Stimulated activated CD4-positive, alpha-beta T cell treated with anti-CD3 and anti-CD28 coated beads, Interleukin-2, amount 100 ng/mL, for 24 hours (primary cell): ENCODE results near the gene LARGE1.
A peak's percentile ranks its signal among the peaks of the same experiment; 100 is the strongest.

Source experiments
- DNase-seq, 2 donors: peaks; one replicate each; pipeline ENCODE4 v3.0.0-alpha.2; 2020

LARGE1 gene

DNA sequence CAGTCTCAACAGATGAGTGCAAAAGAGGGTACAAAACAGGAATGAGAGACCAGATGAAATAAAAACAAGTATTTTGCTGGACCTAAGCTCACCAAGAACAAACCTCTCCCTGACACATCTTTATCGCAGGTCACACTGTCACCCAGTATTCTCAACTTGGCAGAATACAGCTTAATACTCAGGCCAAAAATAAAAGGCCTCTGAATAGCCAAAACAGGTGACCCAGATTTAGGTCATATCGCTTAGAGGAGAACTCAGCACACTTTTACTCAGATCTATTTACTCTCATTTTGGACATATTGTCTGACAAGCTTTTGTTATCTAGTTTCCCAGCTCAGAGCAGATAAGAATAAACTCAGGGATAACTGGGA is 645.2 kb downstream of the LARGE1 start:
- DNase-seq: no peak

DNA sequence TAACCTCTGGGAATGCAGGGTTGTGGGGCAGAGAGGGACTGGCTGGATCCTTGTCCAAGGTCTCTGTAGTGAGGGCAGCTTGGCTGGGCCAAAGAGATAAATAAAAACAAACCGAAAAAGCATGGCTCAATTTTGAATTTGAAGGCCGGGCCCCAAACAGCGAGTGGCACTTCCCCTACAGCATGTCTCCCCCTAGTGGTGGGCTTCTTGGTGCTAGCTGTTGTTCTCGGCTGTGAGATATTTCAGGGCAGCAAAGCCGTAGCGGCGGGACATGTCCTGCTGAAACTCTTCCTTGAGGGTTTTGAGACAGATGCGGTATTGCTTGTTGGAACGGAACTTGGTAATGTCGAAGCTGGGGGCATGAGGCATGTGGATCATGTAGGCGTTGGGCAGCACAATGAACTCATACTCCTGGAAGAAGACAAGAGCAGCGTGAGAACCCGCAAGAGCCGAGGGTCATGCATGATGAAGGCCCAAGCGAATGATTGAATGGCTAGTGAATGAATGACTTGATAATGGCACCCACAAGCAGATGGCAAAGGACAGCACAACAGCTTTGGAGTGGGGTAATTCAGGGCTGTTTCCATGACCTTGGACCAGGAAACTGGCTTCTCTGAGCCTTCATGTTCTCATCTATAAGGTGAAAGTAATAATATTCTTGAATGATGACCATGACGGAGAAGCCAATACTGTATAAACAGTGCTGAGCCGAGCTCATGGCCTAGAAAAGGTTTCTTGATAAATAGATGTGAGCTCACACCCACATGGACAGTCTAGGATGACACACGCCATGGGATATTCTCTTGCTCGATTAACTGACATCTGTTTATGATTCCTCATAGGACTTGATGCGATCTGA is 645.8 kb downstream of the LARGE1 start:
- DNase-seq: peak; percentile 19 to 23

DNA sequence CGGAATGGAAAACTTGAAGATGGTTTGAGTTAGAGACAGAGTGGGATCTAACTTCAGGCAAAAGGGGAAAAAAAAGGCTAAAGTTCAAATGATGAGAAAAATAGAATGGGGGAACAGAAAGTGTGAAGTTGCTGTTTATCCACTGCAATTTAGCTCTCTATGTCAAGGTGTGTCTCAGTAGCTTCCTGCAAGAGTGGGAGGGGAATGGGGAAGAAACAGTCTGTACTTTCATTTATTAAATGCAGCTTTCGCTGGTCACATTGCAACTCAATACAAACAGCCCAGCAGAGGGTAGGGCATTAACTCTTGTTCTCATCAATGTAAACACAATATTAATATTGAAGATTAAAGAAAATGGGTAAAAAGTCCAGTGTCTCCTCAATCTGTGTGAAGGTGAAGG is 647.4 kb downstream of the LARGE1 start:
- DNase-seq: no peak

- DNase-seq: no peak
Observed at GRCh38 chr22:33272180-33272579, 648.1 kb downstream of the LARGE1 start.

DNA sequence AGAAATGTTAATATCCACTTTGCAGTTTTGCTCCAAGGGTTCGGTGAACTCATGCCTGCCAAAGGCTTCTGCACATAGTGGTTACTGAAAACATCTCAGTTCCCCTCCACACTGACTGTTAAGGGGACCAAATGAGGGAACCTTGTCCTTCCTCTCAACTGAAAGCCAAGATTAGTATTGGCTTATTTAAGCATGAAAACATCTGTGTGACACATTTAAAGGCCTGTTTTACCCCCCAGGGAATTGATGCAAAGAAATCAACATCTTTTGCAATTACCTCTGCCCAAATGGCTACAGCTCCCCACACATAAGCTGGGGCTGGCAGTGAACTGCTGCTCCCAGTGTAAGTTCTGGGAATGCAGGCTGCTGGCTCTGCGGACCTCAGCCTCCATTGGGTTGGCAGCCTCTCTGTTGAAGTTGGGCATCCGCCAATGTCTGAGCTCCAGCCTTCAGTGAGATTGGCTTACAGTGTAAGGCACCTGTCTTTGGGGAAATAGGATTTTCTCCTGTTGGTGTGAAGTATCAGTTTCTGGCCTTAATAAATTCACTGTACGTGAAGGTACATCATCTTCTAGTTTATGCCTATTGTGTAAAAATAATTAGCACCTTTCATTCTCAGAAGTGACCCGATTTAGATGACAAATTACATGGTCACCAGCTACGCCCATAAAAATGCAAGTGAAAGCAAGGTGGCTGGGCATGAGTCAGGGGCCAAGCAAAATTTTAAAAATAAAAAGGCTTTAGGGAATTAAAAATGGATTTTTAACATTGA is 648.7 kb downstream of the LARGE1 start:
- no peak for DNase-seq

- DNase-seq: no peak
Observed at GRCh38 chr22:33270596-33270995, 649.7 kb downstream of the LARGE1 start.

DNA sequence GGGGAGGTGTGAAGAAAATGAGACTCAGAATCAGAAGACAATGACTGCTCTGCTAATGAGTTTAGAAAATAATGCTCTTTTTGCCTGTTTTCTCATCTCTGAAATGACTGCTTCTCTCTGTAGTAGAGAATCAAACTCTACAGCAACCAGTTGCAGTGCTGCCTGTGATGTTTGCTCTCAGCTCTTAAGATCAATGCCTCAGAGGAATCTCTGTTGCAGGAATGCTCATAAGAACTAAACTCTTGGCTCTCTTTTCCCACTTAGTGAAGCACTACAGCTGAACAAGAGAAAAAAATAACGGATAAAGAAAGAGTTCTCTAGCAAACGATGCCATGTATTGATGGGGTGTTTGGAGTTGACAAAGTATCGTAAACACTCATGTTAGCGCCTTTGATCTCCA is 658.6 kb downstream of the LARGE1 start:
- DNase-seq: no peak

- DNase-seq: no peak
Observed at GRCh38 chr22:33260498-33260897, 659.8 kb downstream of the LARGE1 start.

GRCh38 chr22:33255791-33256190 is 664.5 kb downstream of the LARGE1 start:
- no peak for DNase-seq

DNA sequence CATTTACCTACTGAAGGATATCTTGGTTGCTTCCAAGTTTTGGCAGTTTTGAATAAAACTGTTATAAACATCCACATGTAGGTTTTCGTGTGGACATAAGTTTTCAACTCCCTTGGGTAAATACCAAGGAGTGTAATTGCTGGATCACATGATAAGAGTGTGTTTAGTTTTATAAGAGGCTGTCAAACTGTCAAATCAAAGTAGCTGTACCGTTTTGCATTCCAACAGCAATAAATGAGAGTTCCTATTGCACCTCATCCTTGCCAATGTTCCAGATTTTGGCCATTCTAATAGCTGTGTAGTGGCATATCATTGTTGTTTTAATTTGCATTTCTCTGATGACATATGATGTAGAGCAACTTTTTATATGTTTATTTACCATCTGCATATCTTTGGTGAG is 671.3 kb downstream of the LARGE1 start:
- no peak for DNase-seq

DNA sequence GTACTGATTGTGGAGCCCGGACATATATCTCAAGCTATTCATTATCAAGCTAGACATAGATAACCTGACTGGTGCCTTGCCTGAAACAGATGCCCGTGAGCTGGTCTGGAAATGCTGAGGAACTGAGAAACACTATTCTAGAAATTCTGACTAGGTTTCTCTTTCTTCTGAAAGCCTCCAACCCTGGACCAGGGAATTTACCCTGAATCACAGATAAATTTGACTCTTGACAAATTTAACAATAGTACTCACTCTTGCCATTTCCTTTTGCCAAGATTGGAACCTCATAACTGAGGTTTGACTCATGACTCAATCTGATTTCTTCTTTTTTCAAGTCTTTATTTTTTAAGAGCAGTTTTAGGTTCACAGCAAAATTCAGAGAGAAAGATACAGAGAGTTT is 672.5 kb downstream of the LARGE1 start:
- DNase-seq: no peak

DNA sequence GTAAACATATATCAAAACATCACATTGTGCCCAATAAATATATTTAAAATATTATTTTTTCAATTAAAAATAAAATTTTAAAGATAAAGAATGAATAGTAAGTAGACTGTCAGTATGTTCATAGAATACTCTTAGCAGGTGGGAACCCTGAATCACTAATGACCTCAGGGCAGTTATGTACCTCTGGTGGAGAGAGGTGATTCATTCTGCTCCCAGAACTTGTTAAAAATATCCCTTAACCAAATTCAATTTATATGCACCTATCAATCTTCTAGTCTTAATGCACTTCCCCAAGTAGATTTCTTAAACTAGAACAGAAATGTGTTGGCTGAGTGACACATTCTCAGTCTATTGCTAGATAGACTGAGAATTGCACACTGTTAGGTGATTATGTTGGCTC is 678.2 kb downstream of the LARGE1 start:
- no peak for DNase-seq

- no peak for DNase-seq
Observed at GRCh38 chr22:33240888-33241475, 679.3 kb downstream of the LARGE1 start.

DNA sequence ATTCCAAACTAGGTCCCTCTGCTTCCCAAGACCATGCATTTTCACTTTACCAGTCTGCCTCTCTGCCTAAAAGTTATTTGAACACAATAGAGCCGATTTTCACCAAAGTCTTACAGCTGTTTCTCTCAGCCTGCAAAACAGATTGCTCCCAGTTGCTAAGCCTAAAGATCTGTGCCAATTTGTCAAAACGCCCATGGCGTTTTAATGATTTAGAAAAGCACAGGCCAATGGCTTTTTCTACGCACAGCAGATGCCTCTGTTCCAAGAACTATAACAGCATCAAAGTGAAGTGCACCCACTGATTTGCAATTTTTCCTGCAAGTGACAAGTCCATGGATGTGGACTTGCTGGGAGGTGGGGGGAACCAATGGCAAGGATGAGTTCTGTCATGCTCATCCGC is 688.2 kb downstream of the LARGE1 start:
- no peak for DNase-seq

DNA sequence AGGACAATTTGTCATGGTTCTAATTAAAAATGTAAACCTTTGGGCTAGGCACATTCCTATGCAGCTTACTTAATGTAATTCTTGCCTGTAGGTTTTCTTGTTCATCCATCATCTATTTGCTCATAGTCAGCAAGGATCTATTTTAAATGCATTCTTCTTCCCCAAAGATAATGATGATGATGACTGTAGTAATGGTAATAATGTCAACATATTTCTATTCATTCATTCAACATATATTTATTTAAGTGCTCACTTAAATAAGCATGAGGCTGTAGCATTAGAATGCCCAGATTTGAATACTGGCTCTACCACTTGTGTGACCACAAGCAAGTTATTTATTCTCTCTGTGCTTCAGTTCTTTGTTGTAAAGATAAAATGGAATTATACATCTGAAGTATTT is 692.5 kb downstream of the LARGE1 start:
- DNase-seq: no peak

GRCh38 chr22:33224841-33225240 is 695.4 kb downstream of the LARGE1 start:
- DNase-seq: no peak
